HFFc6 (cell line): ENCODE results near the gene DNAH3. TPM values are rescaled to one million over a fixed set of nuclear protein-coding genes. Genes with fewer than 3 reads are reported as not detected.

Source experiments
- DNase-seq: peaks from one replicate; pipeline ENCODE4 v3.0.0-alpha.2; 2018
- H3K27ac Mint-ChIP-seq: 2 replicates; pipeline ENCODE4 v1.8.0; 2020; ENCODE audit warnings: mild to moderate bottlenecking, mixed read lengths
- H3K27me3 Mint-ChIP-seq: 2 replicates; pipeline ENCODE4 v1.8.0; 2021; ENCODE audit warnings: mild to moderate bottlenecking, moderate library complexity, mixed read lengths; ENCODE audit not compliant: insufficient read depth
- H3K36me3 Mint-ChIP-seq: 2 replicates; pipeline ENCODE4 v1.8.0; 2021; ENCODE audit warnings: low read depth, mixed read lengths
- H3K4me1 Mint-ChIP-seq: 2 replicates; pipeline ENCODE4 v1.8.0; 2020; ENCODE audit warnings: low read depth, mixed read lengths
- H3K4me3 Mint-ChIP-seq: 2 replicates; pipeline ENCODE4 v1.8.0; 2020; ENCODE audit warnings: mild to moderate bottlenecking, moderate library complexity, mixed read lengths
- H3K9me3 Mint-ChIP-seq: 2 replicates; pipeline ENCODE4 v1.8.0; 2020; ENCODE audit warnings: mild to moderate bottlenecking, mixed read lengths
- CTCF ChIP-seq: fragments of 200-600 bp; sonication (generic); IDR thresholded peaks from 2 replicates; pipeline ENCODE4 v1.5.0; 2021; ENCODE audit warnings: antibody characterized with exemption, mild to moderate bottlenecking
- total RNA-seq, 6 experiments: library from RNA; stranded (reverse); fragmentation: NEBNext Ultra II Directional; extraction: Animal tissue kit (Norgen Biotek cat#: 25700); gene quantifications; 2 replicates in 1 of 6; 3 replicates in 5 of 6; pipeline ENCODE4 v1.2.3, GENCODE V29; 2021

The DNAH3 gene
- total RNA-seq, 6 experiments from 2014 or later, result not detected

GRCh38 chr16:21186326-21186691 is 35.7 kb upstream of the DNAH3 start:
- no peaks in the 10 kb centered on the region for H3K9me3 Mint-ChIP-seq
- H3K27me3 Mint-ChIP-seq, result peaks cover 2% of the 10 kb centered on the region; the same call in 1 of the 2 replicates
- H3K27ac Mint-ChIP-seq, result peak overlapping the region; percentile 21; the same call in 1 of the 2 replicates
- no peak for DNase-seq
- peaks cover 36% of the 10 kb centered on the region for H3K4me1 Mint-ChIP-seq
- no peak for TF ChIP-seq CTCF
- H3K36me3 Mint-ChIP-seq, result peaks cover 33% of the 10 kb centered on the region
- no peak overlapping the region for H3K4me3 Mint-ChIP-seq

- TF ChIP-seq CTCF, result no peak
- DNase-seq, result no peak
- peaks cover 36% of the 10 kb centered on the region for H3K4me1 Mint-ChIP-seq
- H3K9me3 Mint-ChIP-seq, result no peaks in the 10 kb centered on the region
- peaks cover 38% of the 10 kb centered on the region for H3K36me3 Mint-ChIP-seq
- H3K27ac Mint-ChIP-seq, result no peak overlapping the region
- H3K27me3 Mint-ChIP-seq, result peaks cover 2% of the 10 kb centered on the region; the same call in 1 of the 2 replicates
- H3K4me3 Mint-ChIP-seq, result no peak overlapping the region
These were observed 35.1 kb upstream of the DNAH3 start for GRCh38 chr16:21185659-21186325.

- H3K9me3 Mint-ChIP-seq, result no peaks in the 10 kb centered on the region
- no peak overlapping the region for H3K4me3 Mint-ChIP-seq
- peaks cover 28% of the 10 kb centered on the region for H3K4me1 Mint-ChIP-seq
- peaks cover 2% of the 10 kb centered on the region; the same call in 1 of the 2 replicates for H3K27me3 Mint-ChIP-seq
- TF ChIP-seq CTCF, result no peak
- no peak overlapping the region for H3K27ac Mint-ChIP-seq
- DNase-seq, result no peak
- H3K36me3 Mint-ChIP-seq, result peaks cover 42% of the 10 kb centered on the region
These were observed 34.2 kb upstream of the DNAH3 start for GRCh38 chr16:21184834-21185233.

- Mint-ChIP-seq H3K27ac (no peak overlapping the region), H3K27me3 (peaks cover 2% of the 10 kb centered on the region; the same call in 1 of the 2 replicates), H3K4me1 (peaks cover 28% of the 10 kb centered on the region), H3K36me3 (peaks cover 47% of the 10 kb centered on the region), H3K4me3 (no peak overlapping the region), H3K9me3 (no peaks in the 10 kb centered on the region)
- no peak for TF ChIP-seq CTCF
- no peak for DNase-seq
These were observed 33.3 kb upstream of the DNAH3 start for GRCh38 chr16:21183995-21184394.

- no peak overlapping the region for H3K4me3 Mint-ChIP-seq
- TF ChIP-seq CTCF, result no peak
- H3K4me1 Mint-ChIP-seq, result peaks cover 8% of the 10 kb centered on the region; the same call in 1 of the 2 replicates
- peaks cover 60% of the 10 kb centered on the region for H3K36me3 Mint-ChIP-seq
- peaks cover 2% of the 10 kb centered on the region; the same call in 1 of the 2 replicates for H3K27me3 Mint-ChIP-seq
- DNase-seq, result no peak
- H3K27ac Mint-ChIP-seq, result no peak overlapping the region
- H3K9me3 Mint-ChIP-seq, result no peaks in the 10 kb centered on the region
These were observed 29.3 kb upstream of the DNAH3 start for GRCh38 chr16:21179983-21180365.
